ENCODE measurements around the gene KBTBD7. TPM values are rescaled to one million over a fixed set of nuclear protein-coding genes. Genes with fewer than 3 reads are reported as not detected.

KBTBD7 gene
- total RNA-seq, 1 experiment from 2014 or later = 5.5 TPM

GRCh38 chr13:41211062-41211461 lies 16.7 kb upstream of the KBTBD7 start:
- H3K27me3 ChIP-seq (ENCODE audit: control insufficient read depth, insufficient read depth, low read length) = no peaks in the 10 kb centered on the region
- H3K4me1 ChIP-seq (ENCODE audit: control insufficient read depth, insufficient read depth, low read length) = no peaks in the 10 kb centered on the region
- H3K36me3 ChIP-seq (ENCODE audit: control insufficient read depth, insufficient read depth, low read length) = no peaks in the 10 kb centered on the region
- no TSS peak for BruUV-seq (replicated peaks)
- DNase-seq (ENCODE audit: low read depth, low spot score) = no peak
- H3K4me3 ChIP-seq (ENCODE audit: low read depth in 2 of 2, low read length in 2 of 2) = no peak overlapping the region
- ChIA-PET CTCF (no interaction called here), POLR2A (interaction anchor here (0.5 kb wide), 1 partner anchor 131 kb away, joined by 3 read pairs; no protein-coding TSS in a partner anchor)
- no peak overlapping the region for H3K27ac ChIP-seq (ENCODE audit: low read length)
- in situ Hi-C loops (cut with HindIII; ENCODE audit: low pct_unique_long_range_greater_than_20kb, low sequenced_read_pairs) (no loop called here), intact Hi-C loops (cut with micrococcal nuclease; ENCODE audit: unreplicated experiment) (no loop called here)
- TF ChIP-seq, protein P1, sequence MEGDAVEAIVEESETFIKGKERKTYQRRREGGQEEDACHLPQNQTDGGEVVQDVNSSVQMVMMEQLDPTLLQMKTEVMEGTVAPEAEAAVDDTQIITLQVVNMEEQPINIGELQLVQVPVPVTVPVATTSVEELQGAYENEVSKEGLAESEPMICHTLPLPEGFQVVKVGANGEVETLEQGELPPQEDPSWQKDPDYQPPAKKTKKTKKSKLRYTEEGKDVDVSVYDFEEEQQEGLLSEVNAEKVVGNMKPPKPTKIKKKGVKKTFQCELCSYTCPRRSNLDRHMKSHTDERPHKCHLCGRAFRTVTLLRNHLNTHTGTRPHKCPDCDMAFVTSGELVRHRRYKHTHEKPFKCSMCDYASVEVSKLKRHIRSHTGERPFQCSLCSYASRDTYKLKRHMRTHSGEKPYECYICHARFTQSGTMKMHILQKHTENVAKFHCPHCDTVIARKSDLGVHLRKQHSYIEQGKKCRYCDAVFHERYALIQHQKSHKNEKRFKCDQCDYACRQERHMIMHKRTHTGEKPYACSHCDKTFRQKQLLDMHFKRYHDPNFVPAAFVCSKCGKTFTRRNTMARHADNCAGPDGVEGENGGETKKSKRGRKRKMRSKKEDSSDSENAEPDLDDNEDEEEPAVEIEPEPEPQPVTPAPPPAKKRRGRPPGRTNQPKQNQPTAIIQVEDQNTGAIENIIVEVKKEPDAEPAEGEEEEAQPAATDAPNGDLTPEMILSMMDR (IDR thresholded peaks at IDR 0.05) = no peak
- TF ChIP-seq TCF7L2 (IDR thresholded peaks at IDR 0.05; ENCODE audit: low read depth, low read length) (no peak), SIN3A (IDR thresholded peaks at IDR 0.05; ENCODE audit: borderline replicate concordance, insufficient read depth, low read depth, low read length) (no peak), POLR2AphosphoS5 (IDR thresholded peaks at IDR 0.05; ENCODE audit: low read depth, low read length) (no peak)
- TF ChIP-seq, protein P2, sequence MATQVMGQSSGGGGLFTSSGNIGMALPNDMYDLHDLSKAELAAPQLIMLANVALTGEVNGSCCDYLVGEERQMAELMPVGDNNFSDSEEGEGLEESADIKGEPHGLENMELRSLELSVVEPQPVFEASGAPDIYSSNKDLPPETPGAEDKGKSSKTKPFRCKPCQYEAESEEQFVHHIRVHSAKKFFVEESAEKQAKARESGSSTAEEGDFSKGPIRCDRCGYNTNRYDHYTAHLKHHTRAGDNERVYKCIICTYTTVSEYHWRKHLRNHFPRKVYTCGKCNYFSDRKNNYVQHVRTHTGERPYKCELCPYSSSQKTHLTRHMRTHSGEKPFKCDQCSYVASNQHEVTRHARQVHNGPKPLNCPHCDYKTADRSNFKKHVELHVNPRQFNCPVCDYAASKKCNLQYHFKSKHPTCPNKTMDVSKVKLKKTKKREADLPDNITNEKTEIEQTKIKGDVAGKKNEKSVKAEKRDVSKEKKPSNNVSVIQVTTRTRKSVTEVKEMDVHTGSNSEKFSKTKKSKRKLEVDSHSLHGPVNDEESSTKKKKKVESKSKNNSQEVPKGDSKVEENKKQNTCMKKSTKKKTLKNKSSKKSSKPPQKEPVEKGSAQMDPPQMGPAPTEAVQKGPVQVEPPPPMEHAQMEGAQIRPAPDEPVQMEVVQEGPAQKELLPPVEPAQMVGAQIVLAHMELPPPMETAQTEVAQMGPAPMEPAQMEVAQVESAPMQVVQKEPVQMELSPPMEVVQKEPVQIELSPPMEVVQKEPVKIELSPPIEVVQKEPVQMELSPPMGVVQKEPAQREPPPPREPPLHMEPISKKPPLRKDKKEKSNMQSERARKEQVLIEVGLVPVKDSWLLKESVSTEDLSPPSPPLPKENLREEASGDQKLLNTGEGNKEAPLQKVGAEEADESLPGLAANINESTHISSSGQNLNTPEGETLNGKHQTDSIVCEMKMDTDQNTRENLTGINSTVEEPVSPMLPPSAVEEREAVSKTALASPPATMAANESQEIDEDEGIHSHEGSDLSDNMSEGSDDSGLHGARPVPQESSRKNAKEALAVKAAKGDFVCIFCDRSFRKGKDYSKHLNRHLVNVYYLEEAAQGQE (IDR thresholded peaks at IDR 0.05; ENCODE audit: insufficient read depth in 1 of 2, low read depth in 2 of 2, low read length in 1 of 2) = no peak
- H3K9me3 ChIP-seq (ENCODE audit: control insufficient read depth, insufficient read depth, low read depth, low read length) = peaks cover 3% of the 10 kb centered on the region; the same call in 1 of the 2 replicates
- ATAC-seq = no peak

GRCh38 chr13:41206467-41206866 lies 12.1 kb upstream of the KBTBD7 start:
- in situ Hi-C loops (cut with HindIII; ENCODE audit: low pct_unique_long_range_greater_than_20kb, low sequenced_read_pairs) = no loop called here
- no peak overlapping the region for H3K4me3 ChIP-seq (ENCODE audit: low read depth in 2 of 2, low read length in 2 of 2)
- no peak overlapping the region for H3K27ac ChIP-seq (ENCODE audit: low read length)
- no peaks in the 10 kb centered on the region for H3K4me1 ChIP-seq (ENCODE audit: control insufficient read depth, insufficient read depth, low read length)
- no peaks in the 10 kb centered on the region for H3K27me3 ChIP-seq (ENCODE audit: control insufficient read depth, insufficient read depth, low read length)
- DNase-seq (ENCODE audit: low read depth, low spot score) = no peak
- no peaks in the 10 kb centered on the region for H3K36me3 ChIP-seq (ENCODE audit: control insufficient read depth, insufficient read depth, low read length)
- ATAC-seq = no peak
- intact Hi-C loops (cut with micrococcal nuclease; ENCODE audit: unreplicated experiment) = no loop called here
- CTCF ChIA-PET = interaction anchor here (1.0 kb wide), 1 partner anchor 17 kb away, joined by 3 read pairs; no protein-coding TSS in a partner anchor
- POLR2A ChIA-PET = no interaction called here
- no TSS peak for BruUV-seq (replicated peaks)
- TF ChIP-seq POLR2AphosphoS5 (IDR thresholded peaks at IDR 0.05; ENCODE audit: low read depth, low read length) = no peak
- TF ChIP-seq, protein P2 (IDR thresholded peaks at IDR 0.05; ENCODE audit: insufficient read depth in 1 of 2, low read depth in 2 of 2, low read length in 1 of 2) = no peak
- TF ChIP-seq, protein P1 (IDR thresholded peaks at IDR 0.05) = no peak
- peaks cover 3% of the 10 kb centered on the region; the same call in 1 of the 2 replicates for H3K9me3 ChIP-seq (ENCODE audit: control insufficient read depth, insufficient read depth, low read depth, low read length)
